Smooth muscle cell (in vitro differentiated cells): ENCODE results near the gene ZNF385D. TPM values are rescaled to one million over a fixed set of nuclear protein-coding genes. Genes with fewer than 3 reads are reported as not detected.

ENCODE experiments used
- DNase-seq: peaks from one replicate; lab custom pipeline; 2025; ENCODE audit not compliant: unreplicated experiment; lab: John Stamatoyannopoulos, UW
- H2AFZ ChIP-seq: fragments of 200-600 bp; sonication (generic); 2 replicates; pipeline ENCODE4 v1.6.0; 2016; ENCODE audit warnings: antibody characterized with exemption, low read depth, mild to moderate bottlenecking
- H3F3A ChIP-seq: fragments of 200-600 bp; sonication (generic); 2 replicates; pipeline ENCODE4 v1.6.0; 2017; ENCODE audit warnings: antibody characterized with exemption, low read depth
- H3K27ac ChIP-seq: fragments of 200-600 bp; sonication (generic); 2 replicates; pipeline ENCODE4 v1.5.1; 2016; ENCODE audit warnings: low read depth, mild to moderate bottlenecking
- H3K27me3 ChIP-seq: fragments of 200-600 bp; sonication (generic); 2 replicates; pipeline ENCODE4 v1.6.1; 2016; ENCODE audit warnings: low read depth, mild to moderate bottlenecking
- H3K36me3 ChIP-seq: fragments of 200-600 bp; sonication (generic); 2 replicates; pipeline ENCODE4 v1.5.1; 2016; ENCODE audit warnings: low read depth
- H3K4me1 ChIP-seq: fragments of 200-600 bp; sonication (generic); 2 replicates; pipeline ENCODE4 v1.5.1; 2016; ENCODE audit warnings: low read depth
- H3K4me2 ChIP-seq: fragments of 200-600 bp; sonication (generic); 2 replicates; pipeline ENCODE4 v1.6.0; 2016; ENCODE audit warnings: mild to moderate bottlenecking
- H3K4me3 ChIP-seq: fragments of 200-600 bp; sonication (generic); 2 replicates; pipeline ENCODE4 v1.5.1; 2016; ENCODE audit warnings: mild to moderate bottlenecking
- H3K79me2 ChIP-seq: fragments of 200-600 bp; sonication (generic); 2 replicates; pipeline ENCODE4 v1.6.0; 2016; ENCODE audit warnings: low read depth, mild to moderate bottlenecking
- H3K9ac ChIP-seq: fragments of 200-600 bp; sonication (generic); 2 replicates; pipeline ENCODE4 v1.6.0; 2016; ENCODE audit warnings: low read depth
- H3K9me3 ChIP-seq: fragments of 200-600 bp; sonication (generic); replicated peaks from 2 replicates; pipeline ENCODE4 v1.5.1; 2016; ENCODE audit warnings: low read depth
- H4K20me1 ChIP-seq: fragments of 200-600 bp; sonication (generic); 2 replicates; pipeline ENCODE4 v1.6.0; 2016; ENCODE audit warnings: low read depth
- CTCF ChIP-seq: fragments of 200-600 bp; sonication (generic); IDR thresholded peaks from 2 replicates; pipeline ENCODE4 v1.5.1; 2017; ENCODE audit warnings: borderline replicate concordance, mild to moderate bottlenecking, antibody characterized with exemption; ENCODE audit not compliant: insufficient read depth, poor library complexity, severe bottlenecking
- WGBS: methylation state at CpG from one replicate; pipeline ENCODE4 v1.1.7; 2016; ENCODE audit warnings: low lambda C conversion rate; 5-methylcytosine and 5-hydroxymethylcytosine counted together
- polyA plus RNA-seq: library from polyadenylated mRNA; unstranded; fragments of >200 nt; fragmentation: Nextera tagmentation; extraction: Ambion mirVana; gene quantifications from 2 replicates; pipeline ENCODE4 v1.2.1, GENCODE V29; 2016
- total RNA-seq: library from RNA; depleted of rRNA; stranded (reverse); fragments of >200 nt; gene quantifications from 2 replicates; pipeline ENCODE4 v1.2.3, GENCODE V29; 2014

ZNF385D gene
- total and polyA plus RNA-seq, 2 experiments from 2014 or later, result 0.13 to 2.4 TPM

GRCh38 chr3:21729888-21730459, 21.0 kb downstream of the ZNF385D start:
- H3K9me3 ChIP-seq, result peaks cover 6% of the 10 kb centered on the region
- H4K20me1 ChIP-seq, result no peaks in the 10 kb centered on the region
- H3K27me3 ChIP-seq, result no peaks in the 10 kb centered on the region
- H3K4me3 ChIP-seq, result no peak overlapping the region
- no peaks in the 10 kb centered on the region for H3K79me2 ChIP-seq
- peaks cover 5% of the 10 kb centered on the region for H3K4me1 ChIP-seq
- no peak overlapping the region for H3K9ac ChIP-seq
- H3K4me2 ChIP-seq, result peak overlapping the region; percentile 34
- WGBS, result 47% methylated on average over 6 of the region's 6 CpGs
- no peaks in the 10 kb centered on the region for H3F3A ChIP-seq
- no peak overlapping the region for H2AFZ ChIP-seq
- DNase-seq, result no peak
- no peak overlapping the region for H3K27ac ChIP-seq
- H3K36me3 ChIP-seq, result no peaks in the 10 kb centered on the region
- no peak for TF ChIP-seq CTCF

GRCh38 chr3:21729331-21729730, 21.7 kb downstream of the ZNF385D start:
- H3K4me2 ChIP-seq, result no peak overlapping the region
- WGBS, result 24% methylated on average over 1 of the region's 1 CpG
- H3K4me3 ChIP-seq, result no peak overlapping the region
- no peak overlapping the region for H2AFZ ChIP-seq
- no peak for DNase-seq
- H3K27me3 ChIP-seq, result no peaks in the 10 kb centered on the region
- H3F3A ChIP-seq, result no peaks in the 10 kb centered on the region
- no peak overlapping the region for H3K27ac ChIP-seq
- peaks cover 5% of the 10 kb centered on the region for H3K4me1 ChIP-seq
- no peaks in the 10 kb centered on the region for H4K20me1 ChIP-seq
- peaks cover 6% of the 10 kb centered on the region for H3K9me3 ChIP-seq
- no peak overlapping the region for H3K9ac ChIP-seq
- H3K36me3 ChIP-seq, result no peaks in the 10 kb centered on the region
- no peaks in the 10 kb centered on the region for H3K79me2 ChIP-seq
- no peak for TF ChIP-seq CTCF

- Histone ChIP-seq H3K9me3 (peaks cover 6% of the 10 kb centered on the region), H3K4me2 (no peak overlapping the region), H3F3A (no peaks in the 10 kb centered on the region), H2AFZ (no peak overlapping the region), H3K4me3 (no peak overlapping the region), H3K36me3 (no peaks in the 10 kb centered on the region), H4K20me1 (no peaks in the 10 kb centered on the region), H3K79me2 (no peaks in the 10 kb centered on the region), H3K27ac (no peak overlapping the region), H3K4me1 (no peaks in the 10 kb centered on the region), H3K27me3 (no peaks in the 10 kb centered on the region), H3K9ac (no peak overlapping the region)
- 86% methylated on average over 3 of the region's 3 CpGs for WGBS
- no peak for TF ChIP-seq CTCF
- no peak for DNase-seq
Measured at GRCh38 chr3:21722768-21723167, 28.2 kb downstream of the ZNF385D start.

- Histone ChIP-seq H3K9ac (no peak overlapping the region), H2AFZ (no peak overlapping the region), H3K36me3 (no peaks in the 10 kb centered on the region), H3K4me3 (no peak overlapping the region), H4K20me1 (no peaks in the 10 kb centered on the region), H3F3A (no peaks in the 10 kb centered on the region), H3K27me3 (no peaks in the 10 kb centered on the region), H3K27ac (no peak overlapping the region), H3K4me1 (no peaks in the 10 kb centered on the region), H3K9me3 (peaks cover 2% of the 10 kb centered on the region), H3K79me2 (no peaks in the 10 kb centered on the region), H3K4me2 (no peak overlapping the region)
- WGBS, result 94% methylated on average over 4 of the region's 4 CpGs
- no peak for TF ChIP-seq CTCF
- no peak for DNase-seq
Measured at GRCh38 chr3:21722301-21722700, 28.7 kb downstream of the ZNF385D start.
